Stomach (tissue), 9 donors: ENCODE data around the gene MICAL3. TPM values are rescaled to one million over a fixed set of nuclear protein-coding genes. Genes with fewer than 3 reads are reported as not detected.

Experiments
- DNase-seq, 2 donors: peaks; one replicate each; pipeline versions ENCODE4 v3.0.0 to v3.0.0-alpha.2; 2013 to 2019
- H3K27ac ChIP-seq, 5 donors: fragments of 200-600 bp in 4 of 5; sonication (generic) in 4 of 5; one replicate each; pipeline ENCODE4 v1.5.1; 2013 to 2019; ENCODE audit warnings: mild to moderate bottlenecking in 1 of 5, moderate library complexity in 1 of 5
- H3K27me3 ChIP-seq, 3 donors: fragments of 200-600 bp; sonication (generic); one replicate each; pipeline ENCODE4 v1.5.1; 2017 to 2019; ENCODE audit warnings: mixed run types in 1 of 3
- H3K36me3 ChIP-seq, 4 donors: fragments of 200-600 bp; sonication (generic); 1 replicate in 3 of 4; 2 replicates in 1 of 4; pipeline ENCODE4 v1.5.1; 2016 to 2019
- H3K4me1 ChIP-seq, 4 donors: fragments of 200-600 bp; sonication (generic); one replicate each; pipeline ENCODE4 v1.5.1; 2016 to 2019
- H3K4me3 ChIP-seq, 4 donors: fragments of 200-600 bp; sonication (generic) in 3 of 4; one replicate each; pipeline ENCODE4 v1.5.1; 2016 to 2019; ENCODE audit warnings: mild to moderate bottlenecking in 1 of 4
- H3K9me3 ChIP-seq, 4 donors: fragments of 200-600 bp; sonication (generic); one replicate each; pipeline ENCODE4 v1.5.1; 2016 to 2019
- CTCF ChIP-seq, 7 experiments: fragments of 450-650 bp in 4 of 7; fragments of 200-600 bp in 3 of 7; sonication (generic) in 3 of 7; IDR thresholded peaks; one replicate each; pipeline ENCODE4 v1.5.1; 2016 to 2019; ENCODE audit warnings: antibody characterized with exemption in 7 of 7, control low read depth in 2 of 7, mild to moderate bottlenecking in 1 of 7
- EP300 ChIP-seq: sonication (generic); formaldehyde crosslinking; IDR thresholded peaks from one replicate; pipeline ENCODE4 v1.6.1; 2017; ENCODE audit warnings: antibody characterized with exemption
- POLR2A ChIP-seq, 4 donors: fragments of 450-650 bp; IDR thresholded peaks; one replicate each; pipeline ENCODE4 v1.6.1; 2016; ENCODE audit warnings: antibody characterized with exemption in 4 of 4, control low read depth in 2 of 4, mild to moderate bottlenecking in 1 of 4, moderate library complexity in 1 of 4
- POLR2AphosphoS5 ChIP-seq, 3 donors: sonication (generic); formaldehyde crosslinking; IDR thresholded peaks; one replicate each; pipeline ENCODE4 v1.6.1; 2016; ENCODE audit warnings: antibody characterized with exemption in 3 of 3
- WGBS, 5 donors: extraction: QIAGEN DNeasy Blood & Tissue Kit in 3 of 5; methylation state at CpG; one replicate each; pipeline versions ENCODE4 v1.1.5 to v1.1.7; 2013 to 2018; 5-methylcytosine and 5-hydroxymethylcytosine counted together
- intact Hi-C: fragments of 100-400 bp; cut with DNase I; formaldehyde crosslinking; loops from one replicate; pipeline ENCODE4 v1.15.1; 2023; ENCODE audit warnings: low total_unique reads
- polyA plus RNA-seq, 3 donors: library from polyadenylated mRNA; stranded (reverse); fragments of 200-250 nt; gene quantifications; one replicate each; pipeline ENCODE4 v1.2.3, GENCODE V29; 2013
- total RNA-seq, 5 donors: library from RNA; depleted of rRNA; stranded (reverse); fragments of >200 nt; gene quantifications; one replicate each; pipeline versions ENCODE4 v1.1.0 to v1.2.3, GENCODE V29; 2014 to 2016
- donor health status: healthy with polysubstance abuse.
- donor health status: Bipolar disorder and iron deficiency.
- donor health status: healthy.

The MICAL3 gene
- total and polyA plus RNA-seq, 8 donors, result 3.5 to 130 (median 24.0) TPM

DNA sequence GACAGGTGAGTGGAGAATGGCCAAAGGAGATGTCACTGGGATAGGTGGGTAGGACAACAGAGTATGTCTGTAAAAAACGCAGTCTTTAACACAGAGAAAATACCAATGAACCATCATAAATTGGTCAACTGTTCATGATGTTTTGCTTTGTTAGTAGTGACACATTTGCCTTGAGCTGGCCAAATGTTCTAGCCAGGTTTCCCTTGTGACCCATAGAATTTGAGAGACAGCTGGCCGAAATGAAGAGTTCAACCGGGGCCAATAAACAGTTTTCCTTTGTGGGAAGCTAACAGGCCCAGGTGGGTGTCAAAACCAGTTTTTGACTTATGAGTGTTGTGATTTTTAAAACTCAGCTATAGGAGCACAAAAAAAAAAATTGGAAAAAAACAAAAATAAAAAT is 133.5 kb downstream of the MICAL3 start:
- Histone ChIP-seq H3K27me3 (no peaks in the 10 kb centered on the region), H3K4me1 (peaks cover 0 to 19% (median 6%) of the 10 kb centered on the region in 4 donors), H3K36me3 (peaks cover 7 to 77% (median 65%) of the 10 kb centered on the region in 4 donors), H3K9me3 (no peaks in the 10 kb centered on the region), H3K27ac (peak overlapping the region in 2 of 5 donors; percentile 36 to 66), H3K4me3 (no peak overlapping the region)
- TF ChIP-seq POLR2AphosphoS5 (IDR thresholded peaks at IDR 0.05), result no peak
- TF ChIP-seq CTCF (IDR thresholded peaks at IDR 0.05), result no peak
- no peak for TF ChIP-seq EP300
- intact Hi-C loops, result no loop called here
- DNase-seq, result no peak
- WGBS, 5 donors, result 77 to 86% (median 81%) methylated on average over 3 of the region's 3 CpGs

- intact Hi-C loops, result no loop called here
- Histone ChIP-seq H3K4me1 (peaks cover 0 to 19% (median 6%) of the 10 kb centered on the region in 4 donors), H3K27me3 (no peaks in the 10 kb centered on the region), H3K36me3 (peaks cover 12 to 82% (median 66%) of the 10 kb centered on the region in 4 donors), H3K4me3 (no peak overlapping the region), H3K9me3 (no peaks in the 10 kb centered on the region), H3K27ac (peak overlapping the region in 2 of 5 donors; percentile 36 to 66)
- WGBS, 5 donors, result 76 to 97% (median 92%) methylated on average over 4 of the region's 4 CpGs
- TF ChIP-seq POLR2AphosphoS5 (IDR thresholded peaks at IDR 0.05) (no peak), POLR2A (IDR thresholded peaks at IDR 0.05) (no peak), CTCF (IDR thresholded peaks at IDR 0.05) (no peak), EP300 (no peak)
- no peak for DNase-seq
Observed at GRCh38 chr22:17890245-17890671, 134.1 kb downstream of the MICAL3 start.

DNA sequence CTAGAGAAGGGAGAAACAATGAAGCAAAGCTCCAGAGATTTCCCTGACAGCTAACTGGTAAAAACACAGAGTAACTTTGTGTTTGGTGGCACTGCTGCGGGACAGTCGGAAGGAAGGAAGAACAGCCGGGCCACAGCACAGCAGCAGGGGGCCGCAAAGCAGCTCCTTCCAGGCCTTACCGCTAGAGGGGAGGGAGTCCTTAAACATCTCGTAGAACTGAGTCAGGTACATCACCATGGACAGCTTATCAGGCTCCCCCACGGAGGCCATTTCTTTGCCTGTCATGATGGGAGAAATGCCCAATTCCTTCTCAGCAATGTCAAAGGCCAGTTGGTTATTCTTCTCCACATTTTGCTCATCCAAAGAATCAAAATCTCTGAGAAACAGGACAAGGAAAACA is 135.5 kb downstream of the MICAL3 start:
- peaks cover 12 to 82% (median 67%) of the 10 kb centered on the region in 4 donors for H3K36me3 ChIP-seq
- intact Hi-C loops, result no loop called here
- H3K27ac ChIP-seq, result peak overlapping the region in 1 of 5 donors; percentile 66
- TF ChIP-seq CTCF (IDR thresholded peaks at IDR 0.05), result no peak
- no peak for TF ChIP-seq POLR2AphosphoS5 (IDR thresholded peaks at IDR 0.05)
- H3K9me3 ChIP-seq, result no peaks in the 10 kb centered on the region
- WGBS, 5 donors, result 55 to 63% (median 59%) methylated on average over 7 of the region's 7 CpGs
- DNase-seq, result peak in 1 of 2 donors; percentile 50
- H3K27me3 ChIP-seq, result no peaks in the 10 kb centered on the region
- no peak overlapping the region for H3K4me3 ChIP-seq
- H3K4me1 ChIP-seq, result peaks cover 0 to 19% (median 6%) of the 10 kb centered on the region in 4 donors

GRCh38 chr22:17888439-17888838 is 135.9 kb downstream of the MICAL3 start:
- H3K4me1 ChIP-seq, result peaks cover 0 to 19% (median 6%) of the 10 kb centered on the region in 4 donors
- DNase-seq, result no peak
- peaks cover 12 to 80% (median 65%) of the 10 kb centered on the region in 4 donors for H3K36me3 ChIP-seq
- TF ChIP-seq EP300 (no peak), POLR2A (IDR thresholded peaks at IDR 0.05) (no peak), POLR2AphosphoS5 (IDR thresholded peaks at IDR 0.05) (no peak), CTCF (IDR thresholded peaks at IDR 0.05) (no peak)
- H3K9me3 ChIP-seq, result no peaks in the 10 kb centered on the region
- intact Hi-C loops, result no loop called here
- H3K4me3 ChIP-seq, result no peak overlapping the region
- H3K27ac ChIP-seq, result peak overlapping the region in 1 of 5 donors; percentile 66
- WGBS, 5 donors, result 88 to 94% (median 92%) methylated on average over 12 of the region's 12 CpGs
- no peaks in the 10 kb centered on the region for H3K27me3 ChIP-seq
